GM21576 (cell line): Measurements from ENCODE around the gene TRIM25.

Source experiments
- ATAC-seq: cut with Tn5 transposase; IDR thresholded peaks from one replicate; pipeline ENCODE4 v1.9.1; 2021; ENCODE audit warnings: mild to moderate bottlenecking, moderate library complexity; ENCODE audit not compliant: unreplicated experiment

The TRIM25 gene

DNA sequence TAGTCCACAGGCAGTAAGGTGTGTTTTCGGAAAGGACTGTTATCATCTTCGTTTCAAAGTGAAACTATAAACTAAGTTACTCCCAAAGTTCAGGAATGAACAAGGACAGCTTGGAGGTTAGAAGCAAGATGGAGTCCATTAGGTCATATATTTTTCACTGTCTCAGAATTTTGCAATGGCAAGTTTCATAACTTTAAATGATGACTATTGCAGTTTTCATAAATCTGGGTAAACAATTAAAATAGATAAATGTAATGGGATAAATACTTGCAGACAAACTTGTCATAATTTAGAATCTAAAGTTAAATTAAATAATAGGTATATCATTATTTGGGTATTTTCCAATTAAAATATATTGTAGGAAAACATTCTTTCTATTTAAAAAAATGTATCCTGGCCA lies 14.7 kb upstream of the TRIM25 start:
- no peak for ATAC-seq

DNA sequence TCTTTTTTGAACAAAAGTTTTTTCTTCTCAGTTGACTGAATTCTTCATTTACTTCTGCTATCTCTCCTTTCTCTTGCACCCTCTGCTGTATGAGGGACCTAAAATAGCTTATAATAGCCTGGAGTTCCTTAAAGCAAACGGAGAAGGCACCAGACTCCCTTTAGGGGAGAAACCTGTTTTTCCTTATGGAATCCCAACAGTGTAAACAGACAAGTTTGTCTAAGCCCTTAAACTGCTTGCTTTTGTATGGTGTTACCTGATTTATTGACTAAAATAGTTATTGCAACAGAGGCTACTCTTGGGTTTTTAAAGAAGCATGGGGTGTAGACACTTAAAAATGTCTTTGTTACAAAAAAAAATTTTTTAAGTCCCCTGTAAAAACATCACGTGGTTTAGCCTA lies 12.9 kb upstream of the TRIM25 start:
- no peak for ATAC-seq

DNA sequence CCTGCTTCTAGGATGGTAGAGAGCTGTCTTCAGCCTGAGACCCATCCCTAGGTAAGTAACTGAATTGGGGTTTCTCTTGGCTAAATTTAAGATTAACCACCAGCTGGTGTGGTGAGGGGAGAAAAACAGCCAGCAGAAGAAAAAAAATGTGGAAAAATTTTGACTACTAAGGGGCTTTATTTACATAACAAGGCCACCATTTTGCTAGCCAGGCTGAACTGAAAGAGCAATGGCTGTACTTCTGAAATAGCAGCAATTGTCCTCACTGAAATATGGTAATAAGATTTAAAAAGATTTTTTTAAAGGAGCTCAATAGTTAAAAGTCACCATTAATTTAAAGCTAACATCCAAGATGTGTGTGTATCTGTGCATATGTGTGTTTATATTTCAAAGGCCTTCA lies 12.4 kb upstream of the TRIM25 start:
- no peak for ATAC-seq

DNA sequence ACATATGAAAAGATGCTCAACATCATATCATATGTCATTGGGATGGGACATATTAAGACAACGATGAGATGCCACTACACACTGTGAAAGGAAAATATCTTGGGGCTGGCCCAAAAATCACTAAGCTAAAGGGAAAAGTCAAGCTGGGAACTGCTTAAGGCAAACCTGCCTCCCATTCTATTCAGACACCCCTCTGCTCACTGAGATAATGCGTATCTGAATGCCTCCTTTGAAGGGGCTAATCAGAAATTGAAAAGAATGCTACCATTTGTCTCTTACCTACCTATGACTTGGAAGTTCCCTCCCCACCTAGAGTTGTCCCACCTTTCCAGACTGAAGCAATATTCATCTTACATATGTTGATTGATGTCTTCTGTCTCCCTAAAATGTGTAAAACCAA lies 11.2 kb upstream of the TRIM25 start:
- no peak for ATAC-seq

DNA sequence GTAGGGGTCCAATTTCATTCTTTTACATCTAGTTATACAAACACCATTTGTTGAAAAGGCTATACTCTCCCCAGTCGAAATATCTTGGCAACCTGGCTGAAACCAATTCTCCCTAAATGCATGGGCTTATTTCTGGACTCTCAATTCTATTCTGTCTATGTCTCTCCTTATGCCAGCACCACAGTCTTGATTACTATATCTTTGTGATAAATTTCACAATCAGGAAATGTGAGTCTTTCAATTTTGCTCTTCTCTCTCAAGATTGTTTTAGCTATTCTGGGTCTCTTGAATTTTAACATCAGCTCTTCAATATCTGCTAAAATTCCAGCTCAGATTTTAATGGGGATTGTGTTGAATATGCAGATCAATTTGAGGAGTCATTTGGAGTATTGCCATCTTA lies 5.9 kb upstream of the TRIM25 start:
- ATAC-seq, result no peak

DNA sequence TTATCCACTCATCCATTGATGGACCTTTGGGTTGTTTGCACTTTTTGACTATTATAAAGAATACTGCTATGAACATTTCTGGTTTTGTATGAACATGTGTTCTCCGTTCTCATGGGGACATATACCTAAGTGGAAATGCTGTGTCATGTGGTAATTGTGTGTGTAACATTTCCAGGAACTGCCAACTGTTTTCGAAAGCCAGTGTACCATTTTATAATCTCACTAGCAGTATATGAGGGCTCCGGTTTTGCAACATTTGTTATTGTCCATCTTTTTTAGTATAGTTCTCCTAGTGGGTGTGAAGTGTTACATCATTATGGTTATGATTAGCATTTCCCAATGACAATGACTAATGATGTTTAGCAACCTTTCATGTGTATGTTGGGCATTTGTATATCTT lies 5.1 kb upstream of the TRIM25 start:
- no peak for ATAC-seq

DNA sequence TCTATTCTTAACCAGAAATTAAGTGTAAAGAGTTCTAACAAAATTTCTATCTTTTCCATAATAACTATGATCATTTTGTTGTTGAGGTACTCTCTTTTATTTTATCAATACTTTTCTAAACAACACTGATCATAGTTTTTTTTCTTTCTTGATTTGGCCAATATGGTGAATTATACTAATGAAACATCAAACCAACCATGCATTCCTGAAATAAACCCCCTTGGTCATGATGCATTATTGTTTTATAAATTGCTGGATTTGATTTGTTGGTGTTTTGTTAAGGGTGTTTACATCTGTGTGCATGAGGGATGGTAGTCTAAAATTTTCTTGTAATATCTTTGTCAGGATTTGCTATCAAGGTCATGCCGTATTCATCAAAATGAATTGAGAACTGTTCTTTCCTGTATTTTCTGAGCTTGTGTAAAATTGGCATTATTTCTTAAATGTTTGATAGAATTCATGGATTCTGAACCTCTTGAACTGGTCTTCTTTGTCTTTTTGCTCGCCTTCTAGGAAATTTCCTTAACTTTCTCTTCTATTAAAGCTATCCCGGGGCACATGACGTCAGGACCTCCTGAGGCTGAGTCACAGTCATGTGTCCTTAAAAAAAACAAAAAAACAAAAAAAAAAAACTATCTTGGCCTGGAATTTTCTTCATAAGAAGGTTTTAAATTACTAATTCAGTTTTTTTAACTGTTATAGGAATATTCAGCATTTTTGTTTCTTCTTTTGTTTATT lies 3.9 kb upstream of the TRIM25 start:
- ATAC-seq, result no peak

DNA sequence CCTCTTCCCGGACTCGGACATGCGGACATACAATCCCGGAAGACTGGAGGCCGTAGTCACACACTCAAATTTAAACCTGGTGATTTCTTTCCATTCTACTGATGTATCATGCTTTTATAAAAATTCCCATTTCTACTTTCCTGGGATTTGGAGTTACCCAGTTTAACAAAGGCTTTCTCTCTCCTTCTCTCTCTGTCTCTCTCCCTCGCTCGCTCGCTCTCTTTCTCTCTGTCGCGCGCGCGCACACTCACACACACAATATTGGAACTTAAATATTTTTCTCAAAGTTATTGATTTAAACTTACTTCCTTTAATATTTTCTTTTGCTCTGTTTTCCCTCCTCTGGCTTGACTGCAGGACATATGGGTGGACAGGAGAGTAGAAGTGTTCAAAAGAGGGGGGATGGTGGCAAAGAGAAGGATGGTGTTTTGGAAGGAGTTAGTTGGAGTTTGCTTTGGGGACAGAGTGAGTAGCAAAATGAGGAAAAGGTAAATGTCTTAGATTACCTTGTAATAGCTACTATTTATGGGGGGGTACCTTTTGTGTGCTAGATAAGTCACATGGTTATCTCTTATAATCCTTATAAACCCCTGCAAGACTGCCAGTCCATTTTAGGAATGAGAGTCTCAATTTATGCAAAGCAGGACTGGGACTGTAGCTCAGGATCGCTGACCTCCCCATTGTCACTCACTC lies 878 bp upstream of the TRIM25 start:
- no peak for ATAC-seq

DNA sequence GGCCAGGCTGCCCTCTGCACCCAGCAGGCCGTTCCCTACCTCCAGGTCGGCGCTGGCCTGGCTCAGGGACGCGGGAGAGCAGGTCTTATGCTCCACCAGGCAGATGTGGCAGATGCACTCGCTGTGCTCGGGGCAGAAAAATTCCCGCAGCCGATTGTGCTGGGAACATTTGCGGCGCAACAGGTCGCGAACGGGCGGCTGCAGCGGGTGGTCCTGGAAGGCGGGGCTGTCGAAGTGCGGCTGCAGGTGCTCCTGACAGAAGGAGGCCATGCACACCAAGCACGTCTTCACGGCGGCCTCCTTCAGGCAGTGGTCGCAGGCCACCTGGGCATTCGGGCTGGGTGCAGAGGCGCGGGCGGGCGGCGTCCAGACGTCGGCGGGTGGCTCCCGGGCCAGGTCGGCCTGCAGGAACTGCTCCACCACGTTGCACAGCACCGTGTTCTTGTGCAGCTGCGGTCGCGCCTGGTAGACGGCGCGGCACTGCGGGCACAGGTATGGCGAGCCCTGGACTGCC lies 439 bp downstream of the TRIM25 start:
- ATAC-seq, result peak; percentile 29

DNA sequence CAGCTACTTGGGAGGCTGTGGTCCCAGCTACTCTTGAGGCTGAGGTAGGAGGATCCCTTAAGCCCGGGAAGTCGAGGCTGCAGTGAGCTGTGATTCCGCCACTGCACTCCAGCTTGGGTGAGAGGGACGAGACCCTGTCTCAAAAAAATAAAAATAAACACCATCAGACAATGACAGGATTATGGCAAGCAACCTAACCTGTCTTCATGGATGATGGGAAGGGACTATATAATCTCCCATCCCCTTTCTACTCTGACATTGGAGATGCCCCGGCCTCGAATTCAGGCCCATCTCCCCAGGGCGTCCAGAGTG lies 893 bp downstream of the TRIM25 start:
- ATAC-seq, result no peak

DNA sequence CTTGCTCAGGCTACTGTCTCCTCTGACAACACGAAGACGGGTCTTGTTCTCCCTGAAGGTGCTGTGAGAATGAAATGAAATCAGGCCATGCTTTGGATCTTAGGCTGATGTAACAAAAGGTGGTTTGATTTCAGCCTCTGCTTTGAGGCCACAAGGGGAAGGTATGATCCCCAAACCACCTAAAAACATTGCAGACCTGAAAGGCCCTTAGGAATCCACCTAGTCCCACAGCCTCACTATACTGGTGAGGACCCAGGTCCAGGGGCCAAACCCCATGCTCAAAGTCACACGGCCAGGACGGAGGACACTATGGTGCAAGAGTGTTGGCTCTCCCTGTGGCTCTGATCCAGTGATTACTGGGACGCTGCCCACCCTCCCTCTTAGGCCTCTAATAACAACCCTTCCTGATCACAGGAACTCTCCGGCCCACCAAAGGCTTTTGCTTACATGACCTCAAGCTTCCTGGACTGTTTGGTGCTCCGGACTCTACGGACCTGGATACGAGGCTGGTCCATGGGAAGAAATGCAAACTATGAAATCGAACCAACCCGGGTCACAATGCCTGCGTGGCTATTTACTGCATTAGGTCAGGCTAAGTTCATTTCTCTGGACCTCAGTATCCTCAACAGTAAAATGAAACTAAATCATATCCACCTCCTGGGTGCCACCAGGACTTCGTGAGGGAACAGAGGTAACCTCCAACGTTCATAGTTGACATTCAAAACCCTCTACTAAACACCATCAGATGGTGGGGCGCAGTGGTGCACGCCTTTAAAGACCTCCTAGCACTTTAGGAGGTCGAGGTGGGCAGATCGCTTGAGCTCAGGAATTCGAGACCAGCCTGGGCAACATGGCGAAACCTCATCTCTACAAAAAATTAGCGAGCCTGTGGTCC lies 1.5 kb downstream of the TRIM25 start:
- ATAC-seq, result no peak

DNA sequence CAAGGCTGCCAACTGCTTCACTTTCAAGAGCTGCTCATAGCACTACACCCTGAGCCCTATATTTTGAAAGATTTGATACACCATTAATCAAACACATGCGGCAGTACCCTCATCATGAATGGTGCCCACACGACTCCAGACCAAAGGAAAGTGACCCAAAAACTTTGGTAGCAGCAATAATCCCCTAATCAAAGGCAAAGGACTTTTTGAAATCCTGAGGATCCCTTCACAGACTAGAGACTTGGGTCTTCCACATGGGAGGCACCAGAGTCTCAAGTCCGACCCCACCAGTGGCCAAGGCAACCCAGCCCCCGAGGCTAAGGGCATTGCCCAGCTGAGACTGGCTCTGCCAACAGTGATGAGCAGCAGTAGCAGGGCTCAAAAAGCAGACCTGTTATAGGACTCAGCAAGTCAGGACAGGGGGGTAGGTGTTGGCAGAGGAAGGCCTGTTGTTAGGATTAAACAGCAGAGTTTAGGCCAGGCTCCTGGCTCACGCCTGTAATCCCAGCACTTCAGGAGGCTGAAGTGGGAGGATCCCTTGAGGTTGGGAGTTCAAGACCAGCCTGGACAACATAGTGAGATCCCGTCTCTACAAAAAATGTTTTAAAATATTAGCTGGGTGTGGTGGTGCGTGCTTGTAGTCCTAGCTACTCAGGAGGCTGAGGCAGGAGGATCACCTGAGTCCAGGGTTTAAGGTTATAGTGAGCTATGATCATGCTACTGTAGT lies 3.2 kb downstream of the TRIM25 start:
- ATAC-seq, result no peak

DNA sequence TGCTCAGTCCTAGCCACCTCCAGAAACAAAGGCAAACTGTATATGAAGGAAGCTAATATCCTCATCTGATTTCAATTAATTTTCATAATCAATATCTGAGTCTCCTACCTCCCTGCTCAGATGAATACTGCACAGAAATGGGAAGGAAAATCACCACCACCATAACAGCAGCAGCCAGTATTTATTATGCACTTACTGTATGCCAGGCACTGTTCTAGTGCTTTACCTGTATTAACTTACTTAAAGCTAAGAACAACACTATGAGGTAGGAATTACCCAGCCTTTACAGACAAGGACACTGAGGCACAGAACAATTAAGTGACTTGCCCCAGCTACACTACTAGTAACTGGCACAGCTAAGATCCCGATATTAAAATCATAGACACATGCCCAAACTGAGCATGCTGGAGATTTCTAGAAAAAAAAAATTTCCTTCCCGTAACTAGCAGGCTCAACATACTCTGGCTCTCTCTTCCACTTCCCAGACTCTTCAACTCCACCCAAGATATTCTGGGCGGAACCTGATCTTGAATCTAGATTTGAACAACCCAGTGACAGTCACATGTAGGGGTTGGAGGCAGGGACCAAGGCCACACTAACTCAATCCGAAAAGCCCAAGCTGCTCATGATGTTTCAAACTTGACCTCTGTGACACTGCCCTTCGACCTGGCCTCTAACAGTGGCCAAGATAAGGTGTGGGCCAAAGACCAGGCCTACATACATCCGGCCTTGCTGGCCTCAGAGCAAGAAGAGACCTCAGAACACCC lies 3.9 kb downstream of the TRIM25 start:
- no peak for ATAC-seq

DNA sequence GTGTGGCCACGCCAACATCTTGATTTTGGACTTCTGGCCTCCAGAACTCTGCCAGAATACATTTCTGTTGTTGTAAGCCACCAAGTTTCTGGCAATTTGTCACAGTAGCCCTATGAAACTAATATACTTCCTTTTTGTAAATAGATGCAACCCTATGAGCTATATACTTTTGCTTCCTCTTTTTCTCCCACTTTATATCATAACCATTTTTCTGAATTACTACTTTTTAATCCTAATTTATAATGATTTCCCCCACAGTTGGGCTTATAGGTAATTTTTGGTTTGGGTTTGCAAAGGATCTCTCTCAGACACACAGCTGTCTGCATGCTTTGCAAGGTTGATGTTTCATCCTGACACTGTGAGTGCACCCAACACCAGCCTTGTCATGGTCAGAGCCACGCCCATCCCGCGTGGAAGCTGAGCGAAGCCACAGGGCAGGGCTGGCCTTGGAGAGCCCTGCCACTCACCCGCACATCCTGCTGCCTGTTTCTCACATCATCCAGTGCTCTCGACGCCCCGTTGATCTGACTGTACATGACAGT lies 5.8 kb downstream of the TRIM25 start:
- peak; percentile 75 for ATAC-seq

DNA sequence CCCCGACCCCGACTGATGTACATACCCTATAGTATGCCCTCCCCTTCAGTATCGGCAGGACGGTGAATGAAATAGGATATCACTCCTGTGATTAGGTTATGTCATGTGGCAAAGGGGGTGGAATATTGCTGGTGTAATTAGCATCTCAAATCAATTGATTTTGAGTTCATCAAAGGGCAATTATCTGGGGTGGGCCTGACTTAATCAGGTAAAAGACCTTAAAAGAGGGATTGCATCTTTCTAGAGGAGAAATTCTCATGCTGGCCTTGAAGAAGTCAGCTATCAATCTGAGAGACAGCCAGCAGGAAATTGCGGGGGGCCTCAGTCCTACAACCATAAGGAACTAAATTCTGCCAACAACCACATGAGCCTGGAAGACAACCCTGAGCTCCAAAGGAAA lies 10.3 kb downstream of the TRIM25 start:
- no peak for ATAC-seq

DNA sequence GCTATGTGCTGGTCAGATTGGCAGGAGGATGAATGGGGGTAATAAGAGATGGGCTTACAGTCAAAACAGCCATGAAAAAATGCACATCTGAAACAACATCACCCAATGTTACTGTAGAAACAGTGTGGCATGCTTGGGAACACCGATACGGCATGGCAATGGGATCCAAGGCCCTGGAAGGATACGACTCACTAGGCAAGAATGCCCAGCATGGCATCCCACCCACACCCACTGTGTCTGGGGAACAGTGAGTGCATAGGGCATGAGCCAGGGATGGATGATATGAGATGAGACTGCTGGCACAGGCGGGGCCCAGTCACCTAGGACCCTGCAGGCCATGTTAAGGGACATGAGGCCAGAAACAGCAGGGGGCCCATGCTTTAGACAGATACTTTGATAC lies 11.5 kb downstream of the TRIM25 start:
- ATAC-seq, result no peak

DNA sequence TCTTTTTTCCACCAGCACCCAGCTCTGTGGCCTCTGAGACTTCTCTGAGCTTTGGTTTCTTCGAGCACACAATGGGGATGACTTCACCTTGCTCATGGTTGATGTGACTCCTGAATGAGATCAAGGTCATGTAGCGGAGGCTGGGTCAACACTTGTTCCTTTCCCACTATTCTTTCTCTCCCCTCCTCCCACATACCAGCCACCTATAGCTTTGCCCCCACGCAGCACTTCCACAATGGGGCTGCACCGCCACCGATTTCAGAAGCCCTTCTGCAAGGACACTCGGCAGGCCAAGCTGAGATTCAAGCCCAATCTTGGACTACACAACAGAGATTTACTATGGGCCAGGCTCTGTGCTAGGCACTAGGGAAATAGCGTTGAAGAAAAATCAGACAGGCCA lies 14.4 kb downstream of the TRIM25 start:
- no peak for ATAC-seq

DNA sequence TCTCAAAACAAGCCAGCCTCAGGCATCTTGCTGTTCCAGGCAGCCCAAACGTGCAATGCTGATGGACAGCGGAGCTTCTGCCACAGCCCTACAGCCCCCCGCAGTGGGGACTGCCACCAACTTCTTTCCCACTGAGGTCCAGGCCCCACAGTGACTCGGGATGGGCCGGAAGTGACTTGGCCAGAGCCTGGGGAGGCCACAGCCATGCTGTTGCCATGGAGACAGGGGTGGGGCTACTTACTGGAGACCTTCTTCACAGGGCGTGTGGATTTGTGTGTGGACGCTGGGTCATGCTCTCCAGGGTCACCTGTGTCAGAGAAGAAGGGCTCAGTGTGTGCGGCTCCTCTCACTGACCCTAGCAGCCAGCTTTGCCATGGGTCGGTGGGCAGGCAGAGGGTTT lies 15.0 kb downstream of the TRIM25 start:
- no peak for ATAC-seq

DNA sequence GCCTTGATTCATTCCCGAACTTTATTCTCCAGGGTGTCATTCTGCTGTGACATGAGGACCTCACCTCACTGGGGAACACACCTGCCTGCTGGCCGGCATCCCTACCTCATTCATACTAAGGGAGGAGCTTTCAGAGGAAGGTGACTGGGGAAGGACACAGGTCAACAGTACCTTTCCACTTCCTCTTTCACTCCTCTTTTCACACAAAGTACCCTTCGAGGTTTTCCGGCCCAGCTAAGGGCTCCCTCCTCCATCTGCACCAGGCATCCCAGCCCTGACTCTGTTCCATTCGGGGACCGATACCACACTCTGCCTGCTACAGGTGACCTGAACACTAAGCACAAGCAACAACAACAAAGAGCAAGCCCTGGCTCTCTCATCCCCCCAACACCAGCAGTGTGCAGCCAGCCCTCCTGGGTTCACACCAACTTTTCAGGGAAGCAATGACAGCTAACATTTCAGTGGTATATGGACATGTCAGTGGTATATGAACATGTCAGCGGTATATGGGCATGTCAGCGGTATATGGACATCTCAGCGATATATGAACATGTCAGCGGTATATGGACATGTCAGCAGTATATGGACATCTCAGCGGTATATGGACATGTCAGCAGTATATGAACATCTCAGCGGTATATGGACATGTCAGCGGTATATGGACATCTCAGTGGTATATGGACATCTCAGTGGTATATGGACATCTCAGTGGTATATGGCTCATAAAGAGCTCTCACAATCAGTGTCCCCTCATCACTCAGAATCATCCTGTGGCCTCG lies 16.0 kb downstream of the TRIM25 start:
- peak; percentile 66 for ATAC-seq
